Panc1 (cell line): ENCODE results near the gene PSMB5.

Experiments
- CTCF ChIP-seq: fragments of 450-650 bp; IDR thresholded peaks from 2 replicates; pipeline ENCODE4 v1.5.1; 2017; ENCODE audit warnings: mild to moderate bottlenecking
- POLR2AphosphoS5 ChIP-seq: IDR thresholded peaks from 2 replicates; pipeline ENCODE4 v1.6.1; 2012; ENCODE audit warnings: mild to moderate bottlenecking, low read depth, low read length, moderate library complexity

- TF ChIP-seq CTCF (no peak), POLR2AphosphoS5 (no peak)
Observed at GRCh38 chr14:22976620-22977433, 57.9 kb downstream of the PSMB5 start.
